ENCODE results near the gene GRAMD2A. TPM values are rescaled to one million over a fixed set of nuclear protein-coding genes. Genes with fewer than 3 reads are reported as not detected.

GRAMD2A gene
- total RNA-seq, 1 donor from 2014 or later = 2.6 TPM

- peaks cover 1% of the 10 kb centered on the region for H3K36me3 Mint-ChIP-seq
- TF ChIP-seq CTCF (IDR thresholded peaks at IDR 0.05; ENCODE audit: unreplicated experiment) = no peak
- peaks cover 14% of the 10 kb centered on the region for H3K4me1 Mint-ChIP-seq
- H3K27me3 Mint-ChIP-seq (ENCODE audit: low read depth) = no peaks in the 10 kb centered on the region
- H3K9me3 Mint-ChIP-seq = no peaks in the 10 kb centered on the region
- H3K4me3 Mint-ChIP-seq = no peak overlapping the region
- no peak for DNase-seq (ENCODE audit: low spot score in 2 of 2, unreplicated experiment in 2 of 2)
- H3K27ac Mint-ChIP-seq = no peak overlapping the region
These were observed 51.4 kb downstream of the GRAMD2A start for GRCh38 chr15:72146221-72146620.

- no peak overlapping the region for H3K4me3 Mint-ChIP-seq
- peak overlapping the region; percentile 83 for H3K27ac Mint-ChIP-seq
- no peak for TF ChIP-seq CTCF (IDR thresholded peaks at IDR 0.05; ENCODE audit: unreplicated experiment)
- H3K4me1 Mint-ChIP-seq = peaks cover 33% of the 10 kb centered on the region
- peaks cover 6% of the 10 kb centered on the region for H3K36me3 Mint-ChIP-seq
- DNase-seq (ENCODE audit: low spot score in 2 of 2, unreplicated experiment in 2 of 2) = no peak
- no peaks in the 10 kb centered on the region for H3K9me3 Mint-ChIP-seq
- no peaks in the 10 kb centered on the region for H3K27me3 Mint-ChIP-seq (ENCODE audit: low read depth)
These were observed 56.2 kb downstream of the GRAMD2A start for GRCh38 chr15:72141171-72142084.

- peaks cover 37% of the 10 kb centered on the region for H3K4me1 Mint-ChIP-seq
- no peaks in the 10 kb centered on the region for H3K27me3 Mint-ChIP-seq (ENCODE audit: low read depth)
- no peak for TF ChIP-seq CTCF (IDR thresholded peaks at IDR 0.05; ENCODE audit: unreplicated experiment)
- no peak for DNase-seq (ENCODE audit: low spot score in 2 of 2, unreplicated experiment in 2 of 2)
- H3K27ac Mint-ChIP-seq = no peak overlapping the region
- peaks cover 6% of the 10 kb centered on the region for H3K36me3 Mint-ChIP-seq
- H3K9me3 Mint-ChIP-seq = no peaks in the 10 kb centered on the region
- H3K4me3 Mint-ChIP-seq = no peak overlapping the region
These were observed 57.5 kb downstream of the GRAMD2A start for GRCh38 chr15:72140088-72140487.

GRCh38 chr15:72139667-72140066, 57.9 kb downstream of the GRAMD2A start:
- Mint-ChIP-seq H3K4me1 (peaks cover 37% of the 10 kb centered on the region), H3K36me3 (peaks cover 6% of the 10 kb centered on the region), H3K9me3 (no peaks in the 10 kb centered on the region), H3K27ac (no peak overlapping the region), H3K27me3 (ENCODE audit: low read depth) (no peaks in the 10 kb centered on the region), H3K4me3 (no peak overlapping the region)
- no peak for TF ChIP-seq CTCF (IDR thresholded peaks at IDR 0.05; ENCODE audit: unreplicated experiment)
- no peak for DNase-seq (ENCODE audit: low spot score in 2 of 2, unreplicated experiment in 2 of 2)

GRCh38 chr15:72136170-72137051, 61.2 kb downstream of the GRAMD2A start:
- Mint-ChIP-seq H3K4me1 (peaks cover 29% of the 10 kb centered on the region), H3K27ac (no peak overlapping the region), H3K36me3 (peaks cover 6% of the 10 kb centered on the region), H3K9me3 (no peaks in the 10 kb centered on the region), H3K4me3 (no peak overlapping the region), H3K27me3 (ENCODE audit: low read depth) (no peaks in the 10 kb centered on the region)
- no peak for TF ChIP-seq CTCF (IDR thresholded peaks at IDR 0.05; ENCODE audit: unreplicated experiment)
- DNase-seq (ENCODE audit: low spot score in 2 of 2, unreplicated experiment in 2 of 2) = no peak
